IPS-18a (cell line): Measurements from ENCODE around the gene CSMD2.

Experiments
- H3K27ac ChIP-seq: one replicate; pipeline ENCODE4 v1.5.1; 2013; ENCODE audit warnings: low read length
- H3K27me3 ChIP-seq: one replicate; pipeline ENCODE4 v1.6.1; 2013; ENCODE audit warnings: mild to moderate bottlenecking, low read length; ENCODE audit not compliant: control insufficient read depth, insufficient read depth
- H3K36me3 ChIP-seq: one replicate; pipeline ENCODE4 v1.6.1; 2013; ENCODE audit warnings: low read depth, low read length; ENCODE audit not compliant: control insufficient read depth
- H3K4me1 ChIP-seq: one replicate; pipeline ENCODE4 v1.6.1; 2013; ENCODE audit warnings: low read depth, low read length; ENCODE audit not compliant: control insufficient read depth
- H3K4me3 ChIP-seq: one replicate; pipeline ENCODE4 v1.5.1; 2013; ENCODE audit warnings: low read length
- H3K9ac ChIP-seq: one replicate; pipeline ENCODE4 v1.6.1; 2013; ENCODE audit warnings: mild to moderate bottlenecking, low read length, moderate library complexity
- H3K9me3 ChIP-seq: one replicate; pipeline ENCODE4 v1.6.1; 2013; ENCODE audit warnings: low read depth, low read length; ENCODE audit not compliant: control insufficient read depth

CSMD2 gene

DNA sequence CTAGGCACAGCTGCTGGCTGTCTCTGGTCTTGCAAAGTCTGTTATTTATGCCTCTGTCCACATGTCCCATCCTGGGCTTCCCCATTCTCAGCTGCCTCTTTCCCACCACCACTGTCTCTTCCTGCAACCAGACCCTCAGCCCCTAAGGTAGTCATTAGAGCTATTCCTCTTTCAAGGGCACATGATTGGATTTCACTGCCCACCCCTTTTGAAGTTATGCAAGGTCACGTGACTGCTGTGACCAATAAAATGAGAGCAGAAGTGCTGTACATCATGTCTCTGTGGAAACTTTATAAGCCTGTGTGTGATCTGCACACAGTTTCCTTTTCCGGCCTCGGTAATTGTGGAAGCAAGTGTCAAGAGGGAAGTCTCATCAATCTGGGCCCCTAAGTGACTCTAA, 437.7 kb downstream of the CSMD2 start:
- H3K9me3 ChIP-seq: no peaks in the 10 kb centered on the region
- no peak overlapping the region for H3K4me3 ChIP-seq
- no peak overlapping the region for H3K9ac ChIP-seq
- no peaks in the 10 kb centered on the region for H3K27me3 ChIP-seq
- H3K27ac ChIP-seq: no peak overlapping the region
- H3K36me3 ChIP-seq: peaks cover 17% of the 10 kb centered on the region
- no peaks in the 10 kb centered on the region for H3K4me1 ChIP-seq

DNA sequence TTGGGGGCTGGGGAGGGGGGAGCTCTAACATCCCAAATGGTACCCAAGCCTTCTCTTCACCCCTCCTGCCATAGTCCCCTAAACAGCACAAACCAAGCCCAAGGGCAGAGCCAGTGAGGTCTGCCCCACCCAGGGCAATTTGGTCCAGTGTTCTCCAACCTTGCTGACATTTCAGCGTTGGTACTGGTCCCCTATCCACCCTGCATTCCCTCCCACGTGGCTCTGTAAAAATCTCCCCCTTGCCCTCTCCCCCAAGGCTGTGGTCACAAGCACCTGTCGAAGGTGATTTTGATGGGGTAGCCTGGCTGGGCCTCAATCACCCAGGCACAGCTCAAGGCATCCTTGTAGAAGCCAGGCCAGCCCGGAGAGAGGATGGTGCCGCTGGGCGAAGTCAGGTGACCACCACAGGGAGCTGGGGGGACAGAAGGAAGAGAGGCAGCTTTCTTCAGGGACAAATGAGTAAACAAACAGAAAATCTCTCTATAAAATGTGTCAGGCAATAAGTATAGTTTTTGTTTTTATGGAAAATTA, 438.7 kb downstream of the CSMD2 start:
- Histone ChIP-seq H3K27ac (no peak overlapping the region), H3K4me3 (no peak overlapping the region), H3K4me1 (no peaks in the 10 kb centered on the region), H3K36me3 (peaks cover 15% of the 10 kb centered on the region), H3K9ac (no peak overlapping the region), H3K27me3 (no peaks in the 10 kb centered on the region), H3K9me3 (no peaks in the 10 kb centered on the region)

- H3K27ac ChIP-seq: no peak overlapping the region
- no peaks in the 10 kb centered on the region for H3K4me1 ChIP-seq
- H3K27me3 ChIP-seq: no peaks in the 10 kb centered on the region
- no peak overlapping the region for H3K4me3 ChIP-seq
- H3K9me3 ChIP-seq: no peaks in the 10 kb centered on the region
- H3K36me3 ChIP-seq: peaks cover 14% of the 10 kb centered on the region
- H3K9ac ChIP-seq: no peak overlapping the region
These were observed 439.4 kb downstream of the CSMD2 start for GRCh38 chr1:33725556-33726160.

- peaks cover 14% of the 10 kb centered on the region for H3K36me3 ChIP-seq
- H3K27ac ChIP-seq: no peak overlapping the region
- no peaks in the 10 kb centered on the region for H3K27me3 ChIP-seq
- no peaks in the 10 kb centered on the region for H3K4me1 ChIP-seq
- H3K9me3 ChIP-seq: no peaks in the 10 kb centered on the region
- no peak overlapping the region for H3K9ac ChIP-seq
- no peak overlapping the region for H3K4me3 ChIP-seq
These were observed 440.0 kb downstream of the CSMD2 start for GRCh38 chr1:33725037-33725436.

DNA sequence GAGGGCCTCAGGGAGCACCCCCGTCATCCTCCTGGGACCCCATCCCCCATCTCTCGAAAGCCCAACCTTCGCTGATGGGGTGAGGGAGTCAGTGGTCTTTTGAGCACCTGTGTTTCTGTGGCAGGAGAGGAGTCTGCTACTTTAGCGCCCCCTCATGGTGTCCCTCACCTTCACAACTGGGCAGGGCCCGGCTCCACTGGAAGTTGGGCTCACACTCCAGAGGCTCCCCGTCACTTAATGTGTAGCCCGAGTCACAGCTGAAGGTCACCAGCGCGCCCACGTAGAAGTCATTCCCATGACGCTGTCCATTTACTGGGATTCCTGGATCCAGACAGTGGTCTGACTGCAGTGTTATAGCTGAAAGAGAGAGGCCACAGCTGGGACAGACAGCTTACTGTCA, 440.7 kb downstream of the CSMD2 start:
- no peak overlapping the region for H3K4me3 ChIP-seq
- H3K27me3 ChIP-seq: no peaks in the 10 kb centered on the region
- no peak overlapping the region for H3K27ac ChIP-seq
- H3K9ac ChIP-seq: no peak overlapping the region
- H3K9me3 ChIP-seq: no peaks in the 10 kb centered on the region
- peaks cover 14% of the 10 kb centered on the region for H3K36me3 ChIP-seq
- H3K4me1 ChIP-seq: no peaks in the 10 kb centered on the region

DNA sequence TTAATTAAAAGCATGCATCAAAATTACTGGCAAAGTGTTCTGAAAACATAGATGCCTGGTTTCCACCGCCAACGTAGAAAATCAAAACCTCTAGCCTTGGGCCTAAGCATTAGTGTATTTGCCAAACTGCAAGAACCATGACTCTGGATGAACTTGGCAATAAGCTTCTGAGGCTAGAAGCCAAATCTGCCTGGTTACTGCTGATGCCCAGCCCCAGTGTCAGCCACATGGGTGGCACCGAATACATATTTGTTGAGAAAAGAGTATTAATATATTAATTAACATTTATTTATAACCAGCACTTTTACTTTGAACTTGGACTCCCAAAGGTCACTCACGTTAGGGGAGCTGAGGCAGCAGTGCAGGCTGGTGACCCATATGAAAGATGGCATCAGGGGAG, 441.8 kb downstream of the CSMD2 start:
- Histone ChIP-seq H3K4me1 (no peaks in the 10 kb centered on the region), H3K27ac (no peak overlapping the region), H3K4me3 (no peak overlapping the region), H3K27me3 (no peaks in the 10 kb centered on the region), H3K36me3 (peaks cover 14% of the 10 kb centered on the region), H3K9me3 (no peaks in the 10 kb centered on the region), H3K9ac (no peak overlapping the region)

GRCh38 chr1:33721301-33721815, 443.7 kb downstream of the CSMD2 start:
- Histone ChIP-seq H3K4me1 (no peaks in the 10 kb centered on the region), H3K9ac (no peak overlapping the region), H3K4me3 (no peak overlapping the region), H3K9me3 (no peaks in the 10 kb centered on the region), H3K27me3 (no peaks in the 10 kb centered on the region), H3K27ac (no peak overlapping the region), H3K36me3 (peaks cover 14% of the 10 kb centered on the region)

DNA sequence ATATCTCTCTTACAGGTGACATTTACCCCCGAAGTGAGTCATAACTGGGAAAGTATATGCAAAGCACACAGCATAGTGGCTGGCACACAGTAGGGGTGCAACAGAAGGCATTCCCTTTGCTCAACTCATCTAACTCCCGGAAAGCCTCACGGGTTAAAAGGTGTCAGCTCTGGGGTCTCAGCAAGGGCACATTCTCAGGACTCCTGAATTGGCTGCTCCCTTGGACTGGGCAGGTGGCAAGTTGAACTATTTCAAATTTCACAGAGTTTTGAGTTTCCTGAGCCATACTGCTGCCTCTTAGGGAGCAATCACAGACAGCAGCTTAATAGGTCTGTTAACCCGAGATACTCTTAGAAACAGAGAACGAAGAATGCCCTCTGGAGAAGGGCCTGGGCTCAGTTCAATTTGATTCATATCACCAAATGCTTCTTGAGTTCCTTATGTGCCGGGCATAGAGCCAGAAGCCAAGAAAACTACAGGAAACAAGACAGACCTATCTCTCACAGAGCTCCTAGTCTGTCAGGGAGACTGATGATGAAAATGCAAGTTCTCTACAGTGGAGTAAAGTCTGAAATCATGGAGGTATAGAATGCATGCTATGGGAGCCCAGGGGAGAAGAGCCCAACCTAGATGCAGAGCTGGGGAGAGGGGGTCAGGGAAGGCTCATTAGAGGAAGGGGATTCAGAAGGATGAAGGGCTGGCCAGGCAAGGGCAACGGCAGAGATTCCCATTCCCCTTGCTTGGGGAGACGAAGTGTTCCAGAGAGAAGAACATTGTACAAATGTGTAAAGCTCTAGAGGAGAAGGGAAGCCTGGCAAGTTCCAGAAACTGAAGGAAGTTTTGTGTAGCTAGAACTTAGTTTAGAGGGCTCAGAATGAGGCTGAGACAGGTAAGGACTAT, 445.0 kb downstream of the CSMD2 start:
- no peak overlapping the region for H3K27ac ChIP-seq
- H3K9ac ChIP-seq: no peak overlapping the region
- H3K4me1 ChIP-seq: no peaks in the 10 kb centered on the region
- peaks cover 13% of the 10 kb centered on the region for H3K36me3 ChIP-seq
- no peaks in the 10 kb centered on the region for H3K27me3 ChIP-seq
- no peaks in the 10 kb centered on the region for H3K9me3 ChIP-seq
- no peak overlapping the region for H3K4me3 ChIP-seq

GRCh38 chr1:33719326-33719725, 445.7 kb downstream of the CSMD2 start:
- no peak overlapping the region for H3K27ac ChIP-seq
- no peak overlapping the region for H3K4me3 ChIP-seq
- H3K4me1 ChIP-seq: no peaks in the 10 kb centered on the region
- no peaks in the 10 kb centered on the region for H3K27me3 ChIP-seq
- H3K9ac ChIP-seq: no peak overlapping the region
- H3K9me3 ChIP-seq: no peaks in the 10 kb centered on the region
- peaks cover 7% of the 10 kb centered on the region for H3K36me3 ChIP-seq

- Histone ChIP-seq H3K4me3 (no peak overlapping the region), H3K27me3 (no peaks in the 10 kb centered on the region), H3K36me3 (peaks cover 11% of the 10 kb centered on the region), H3K9ac (no peak overlapping the region), H3K27ac (no peak overlapping the region), H3K9me3 (no peaks in the 10 kb centered on the region), H3K4me1 (no peaks in the 10 kb centered on the region)
These were observed 446.8 kb downstream of the CSMD2 start for GRCh38 chr1:33718186-33718585.

- no peaks in the 10 kb centered on the region for H3K9me3 ChIP-seq
- peaks cover 19% of the 10 kb centered on the region for H3K36me3 ChIP-seq
- no peak overlapping the region for H3K9ac ChIP-seq
- no peak overlapping the region for H3K27ac ChIP-seq
- H3K4me3 ChIP-seq: no peak overlapping the region
- no peaks in the 10 kb centered on the region for H3K4me1 ChIP-seq
- H3K27me3 ChIP-seq: no peaks in the 10 kb centered on the region
These were observed 447.9 kb downstream of the CSMD2 start for GRCh38 chr1:33716976-33717688.
